ENCODE results near the gene MLPH. TPM values are rescaled to one million over a fixed set of nuclear protein-coding genes. Genes with fewer than 3 reads are reported as not detected.
A peak's percentile ranks its signal among the peaks of the same experiment; 100 is the strongest.

Gene MLPH
- total and polyA plus RNA-seq, 5 donors = 57.8 to 189 (median 138) TPM

DNA sequence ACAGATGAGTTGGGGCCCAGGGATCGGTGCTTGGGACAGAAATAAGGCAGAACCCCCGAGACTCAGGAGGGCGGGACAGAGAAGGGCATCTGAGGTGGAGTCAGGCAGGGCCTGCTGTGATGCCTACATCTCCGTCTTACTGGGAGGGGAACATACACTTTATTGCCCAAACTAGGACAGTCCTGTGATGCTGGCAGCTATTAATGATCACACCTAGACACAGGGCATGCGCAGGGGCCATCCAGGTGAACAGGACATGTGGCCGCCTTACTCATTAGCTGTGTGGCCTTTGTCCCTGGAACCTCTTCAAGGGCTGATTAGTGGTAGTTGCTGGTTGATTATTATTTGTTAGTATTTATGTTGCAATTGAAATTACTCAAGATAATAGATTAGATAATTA lies 33.2 kb downstream of the MLPH start:
- no peak overlapping the region for H3K27ac ChIP-seq (ENCODE audit: low read length)
- H3K4me3 ChIP-seq (ENCODE audit: low read length) = no peak overlapping the region
- DNase-seq (no peak), ATAC-seq (no peak)
- peaks cover 2% of the 10 kb centered on the region for H3K4me1 ChIP-seq (ENCODE audit: control insufficient read depth, insufficient read depth, low read length)
- H3K9me3 ChIP-seq (ENCODE audit: control insufficient read depth, low read length) = no peaks in the 10 kb centered on the region
- WGBS = 89% methylated on average over 6 of the region's 6 CpGs
- intact Hi-C loops (cut with DNase I) = loop anchor here in 1 of 4 donors (2.0 kb wide), 1 partner anchor 41 kb away; no protein-coding TSS in a partner anchor
- H3K27me3 ChIP-seq (ENCODE audit: control insufficient read depth, insufficient read depth) = no peaks in the 10 kb centered on the region

DNA sequence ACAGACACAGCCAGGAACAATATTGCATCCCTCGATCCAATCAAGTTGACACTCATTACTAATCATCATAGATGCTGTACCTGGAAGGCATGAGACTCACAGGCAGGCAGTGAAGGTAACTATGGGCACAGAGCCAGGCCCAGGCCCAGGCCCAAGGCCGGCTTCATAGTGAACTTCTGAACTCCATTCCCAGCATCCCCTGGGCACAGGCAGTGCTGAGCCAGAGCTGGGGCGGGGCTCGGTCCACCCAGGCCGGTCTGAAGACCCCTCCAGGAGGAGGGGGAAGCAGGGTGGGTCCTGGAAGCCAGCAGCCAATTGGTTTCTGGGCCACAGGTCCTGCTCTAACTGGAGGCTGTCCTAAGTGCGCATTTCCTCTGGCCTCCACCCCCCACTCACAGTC lies 37.6 kb downstream of the MLPH start:
- H3K4me1 ChIP-seq (ENCODE audit: control insufficient read depth, insufficient read depth, low read length) = no peaks in the 10 kb centered on the region
- WGBS = 65% methylated on average over 6 of the region's 6 CpGs
- no peak overlapping the region for H3K4me3 ChIP-seq (ENCODE audit: low read length)
- intact Hi-C loops (cut with DNase I) = no loop called here
- DNase-seq (no peak), ATAC-seq (no peak)
- H3K27me3 ChIP-seq (ENCODE audit: control insufficient read depth, insufficient read depth) = no peaks in the 10 kb centered on the region
- H3K27ac ChIP-seq (ENCODE audit: low read length) = no peak overlapping the region
- no peaks in the 10 kb centered on the region for H3K9me3 ChIP-seq (ENCODE audit: control insufficient read depth, low read length)

DNA sequence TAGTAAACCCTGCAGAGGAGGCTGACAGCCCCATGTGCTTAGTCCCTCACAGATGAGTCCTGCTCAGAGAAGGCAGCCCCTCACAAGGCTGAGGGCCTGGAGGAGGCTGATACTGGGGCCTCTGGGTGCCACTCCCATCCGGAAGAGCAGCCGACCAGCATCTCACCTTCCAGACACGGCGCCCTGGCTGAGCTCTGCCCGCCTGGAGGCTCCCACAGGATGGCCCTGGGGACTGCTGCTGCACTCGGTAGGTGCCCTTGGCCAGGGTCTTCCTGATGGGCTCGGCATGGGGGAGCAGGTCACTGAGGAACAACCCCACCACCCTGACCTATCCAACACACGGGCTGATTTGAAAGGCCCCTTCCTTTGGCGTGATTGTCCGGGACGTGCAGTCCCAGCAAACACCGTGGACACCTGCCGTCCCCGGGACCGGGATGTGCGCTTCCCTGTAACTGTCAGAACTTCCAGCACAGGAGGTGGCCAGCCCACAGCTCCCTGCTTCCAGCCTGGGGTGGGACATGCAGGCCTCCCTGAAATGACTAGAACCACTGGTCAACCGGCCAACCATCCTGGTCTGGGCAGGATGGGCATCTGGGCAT lies 38.6 kb downstream of the MLPH start:
- H3K27me3 ChIP-seq (ENCODE audit: control insufficient read depth, insufficient read depth) = no peaks in the 10 kb centered on the region
- 93% methylated on average over 17 of the region's 17 CpGs for WGBS
- no peak overlapping the region for H3K27ac ChIP-seq (ENCODE audit: low read length)
- ATAC-seq = peak; percentile 14 to 44
- H3K9me3 ChIP-seq (ENCODE audit: control insufficient read depth, low read length) = no peaks in the 10 kb centered on the region
- no peaks in the 10 kb centered on the region for H3K4me1 ChIP-seq (ENCODE audit: control insufficient read depth, insufficient read depth, low read length)
- no peak for DNase-seq
- intact Hi-C loops (cut with DNase I) = no loop called here
- no peak overlapping the region for H3K4me3 ChIP-seq (ENCODE audit: low read length)

DNA sequence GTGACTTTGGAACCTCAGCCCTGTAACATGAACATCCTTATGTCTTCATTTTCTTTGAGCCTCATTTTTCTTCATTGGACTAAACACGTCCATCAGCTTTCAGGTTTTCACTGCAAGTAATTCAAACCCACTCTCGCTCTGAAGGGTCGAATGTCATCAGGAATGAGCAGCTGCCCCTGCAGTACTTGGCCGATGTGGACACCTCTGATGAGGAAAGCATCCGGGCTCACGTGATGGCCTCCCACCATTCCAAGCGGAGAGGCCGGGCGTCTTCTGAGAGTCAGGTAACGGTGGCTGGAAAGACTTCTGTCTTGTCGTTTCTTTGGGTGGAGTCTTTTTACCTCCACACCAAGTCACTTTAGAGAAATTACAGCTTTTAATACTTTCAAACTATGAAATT lies 40.2 kb downstream of the MLPH start:
- ATAC-seq (no peak), DNase-seq (no peak)
- no peaks in the 10 kb centered on the region for H3K27me3 ChIP-seq (ENCODE audit: control insufficient read depth, insufficient read depth)
- no peak overlapping the region for H3K4me3 ChIP-seq (ENCODE audit: low read length)
- intact Hi-C loops (cut with DNase I) = no loop called here
- H3K4me1 ChIP-seq (ENCODE audit: control insufficient read depth, insufficient read depth, low read length) = no peaks in the 10 kb centered on the region
- no peaks in the 10 kb centered on the region for H3K9me3 ChIP-seq (ENCODE audit: control insufficient read depth, low read length)
- WGBS = 88% methylated on average over 11 of the region's 11 CpGs
- H3K27ac ChIP-seq (ENCODE audit: low read length) = no peak overlapping the region

DNA sequence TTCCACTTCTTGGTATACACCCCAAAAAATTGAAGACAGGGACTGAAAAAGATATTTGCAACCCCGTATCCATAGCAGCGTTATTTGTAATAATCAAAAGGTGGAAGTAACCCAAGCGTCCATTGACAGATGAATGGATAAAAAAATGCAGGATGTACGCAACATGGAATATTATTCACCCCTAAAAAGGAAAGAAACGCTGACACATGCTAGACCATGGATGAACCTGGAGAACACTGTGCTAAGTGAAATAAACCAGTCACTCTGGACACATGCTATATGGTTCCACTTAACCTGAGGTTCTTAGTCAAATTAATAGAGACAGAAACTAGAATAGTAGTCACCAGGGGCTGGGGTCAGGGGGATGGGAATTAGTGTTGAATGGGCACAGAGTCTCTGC lies 40.7 kb downstream of the MLPH start:
- ATAC-seq = no peak
- no peak overlapping the region for H3K4me3 ChIP-seq (ENCODE audit: low read length)
- intact Hi-C loops (cut with DNase I) = no loop called here
- WGBS = 96% methylated on average over 5 of the region's 5 CpGs
- H3K27ac ChIP-seq (ENCODE audit: low read length) = no peak overlapping the region
- H3K4me1 ChIP-seq (ENCODE audit: control insufficient read depth, insufficient read depth, low read length) = no peaks in the 10 kb centered on the region
- no peaks in the 10 kb centered on the region for H3K9me3 ChIP-seq (ENCODE audit: control insufficient read depth, low read length)
- no peak for DNase-seq
- no peaks in the 10 kb centered on the region for H3K27me3 ChIP-seq (ENCODE audit: control insufficient read depth, insufficient read depth)

DNA sequence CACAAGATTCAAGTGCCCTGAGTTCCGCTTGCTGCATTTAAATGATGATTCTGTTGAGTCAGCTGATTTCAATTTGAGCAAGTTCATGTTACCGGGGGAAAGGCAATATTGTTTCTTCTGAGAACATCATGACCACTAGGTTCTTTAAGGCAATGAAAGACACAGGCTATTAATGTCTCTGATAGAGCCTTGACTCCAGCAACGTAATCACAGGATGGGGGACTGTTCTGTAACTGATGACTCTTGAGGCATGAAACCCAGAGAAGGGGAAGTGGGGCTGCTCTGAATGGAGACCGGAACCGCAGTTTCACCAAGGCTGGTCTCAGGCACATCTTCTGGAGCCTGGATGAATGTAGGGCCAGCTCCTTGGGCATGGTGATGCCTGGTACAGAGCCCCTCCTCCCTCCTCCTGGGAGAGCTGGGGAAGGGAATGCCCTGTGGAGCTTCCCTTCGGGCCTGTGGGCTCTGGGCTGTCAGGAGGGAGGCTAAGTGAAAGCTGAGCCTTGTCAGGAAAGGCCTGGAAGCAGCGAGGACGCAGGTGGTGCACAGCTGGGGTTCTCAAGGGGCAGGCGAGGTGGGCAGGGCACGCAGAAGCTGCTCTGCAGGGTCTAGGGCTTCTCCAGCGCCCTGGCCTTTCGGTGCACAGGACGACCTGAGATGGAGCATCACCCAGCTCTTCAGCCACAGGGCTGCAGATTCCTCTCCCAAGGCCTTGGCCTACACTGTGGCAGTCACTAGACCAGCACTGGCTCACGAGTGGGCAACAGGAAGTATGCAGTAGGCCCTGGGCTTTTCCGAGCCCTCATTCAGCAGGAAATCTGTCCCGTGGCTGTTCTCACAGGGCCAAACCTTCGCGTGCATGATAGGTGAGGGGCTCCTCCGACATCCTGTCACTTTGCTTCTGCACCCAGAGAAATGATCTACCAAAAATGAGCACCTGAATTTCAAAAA lies 42.7 kb downstream of the MLPH start:
- 86% methylated on average over 19 of the region's 19 CpGs for WGBS

DNA sequence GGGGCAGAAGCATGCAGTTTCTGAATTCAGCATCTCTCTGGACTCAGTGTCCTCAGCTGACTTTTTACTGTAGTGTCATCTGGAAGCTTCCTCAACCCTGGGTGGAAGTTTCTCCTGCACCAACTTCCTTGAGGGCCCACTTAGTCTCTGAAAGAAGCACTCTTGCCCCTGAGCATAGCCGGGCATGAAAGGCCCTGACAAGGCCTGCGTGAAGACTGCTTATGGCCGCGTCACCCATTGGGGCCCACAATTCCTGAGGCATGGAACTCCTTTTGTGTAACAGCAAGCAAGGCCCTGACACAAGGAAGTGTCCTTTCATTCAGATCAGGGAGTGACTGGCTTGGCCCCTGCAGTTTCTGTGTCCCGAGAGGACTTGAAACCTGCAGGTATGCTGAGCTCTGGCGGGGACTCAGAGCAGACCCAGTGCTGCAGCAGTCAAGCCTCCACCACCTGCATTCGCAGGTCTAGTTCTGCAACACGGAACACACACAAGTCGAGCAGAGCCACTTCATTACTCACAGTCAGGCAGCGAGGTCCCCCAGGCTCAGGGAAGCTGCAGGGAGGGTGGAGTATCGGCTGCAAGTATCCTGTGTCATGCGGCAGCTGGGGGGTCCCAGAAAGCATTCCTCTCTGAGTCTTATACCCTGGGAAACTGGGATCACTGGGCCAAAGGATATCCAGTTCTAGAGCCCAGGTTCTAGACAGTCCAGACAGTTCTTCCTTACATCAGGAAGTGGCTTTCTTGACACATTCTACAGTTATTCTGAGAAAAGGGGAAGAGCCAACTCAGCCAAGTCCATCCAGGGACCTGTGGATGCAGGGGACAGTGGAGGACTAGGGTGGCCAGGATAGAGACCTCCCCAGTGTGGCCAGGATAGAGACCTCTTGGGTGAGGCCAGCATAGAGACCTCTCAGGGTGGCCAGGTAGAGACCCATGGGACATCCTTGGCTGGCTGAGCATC lies 43.7 kb downstream of the MLPH start:
- H3K27ac ChIP-seq (ENCODE audit: low read length) = no peak overlapping the region
- ATAC-seq (no peak), DNase-seq (no peak)
- intact Hi-C loops (cut with DNase I) = no loop called here
- H3K9me3 ChIP-seq (ENCODE audit: control insufficient read depth, low read length) = no peaks in the 10 kb centered on the region
- no peaks in the 10 kb centered on the region for H3K4me1 ChIP-seq (ENCODE audit: control insufficient read depth, insufficient read depth, low read length)
- H3K4me3 ChIP-seq (ENCODE audit: low read length) = no peak overlapping the region
- H3K27me3 ChIP-seq (ENCODE audit: control insufficient read depth, insufficient read depth) = no peaks in the 10 kb centered on the region
- WGBS = 94% methylated on average over 12 of the region's 12 CpGs

More for the DNA sequence above, 42.7 kb downstream of the MLPH start:
- H3K9me3 ChIP-seq (ENCODE audit: control insufficient read depth, low read length) = no peaks in the 10 kb centered on the region
- no peak overlapping the region for H3K27ac ChIP-seq (ENCODE audit: low read length)
- H3K27me3 ChIP-seq (ENCODE audit: control insufficient read depth, insufficient read depth) = no peaks in the 10 kb centered on the region
- intact Hi-C loops (cut with DNase I) = no loop called here
- H3K4me1 ChIP-seq (ENCODE audit: control insufficient read depth, insufficient read depth, low read length) = no peaks in the 10 kb centered on the region
- H3K4me3 ChIP-seq (ENCODE audit: low read length) = no peak overlapping the region
- DNase-seq (no peak), ATAC-seq (peak in 1 of 2 donors; percentile 25)

DNA sequence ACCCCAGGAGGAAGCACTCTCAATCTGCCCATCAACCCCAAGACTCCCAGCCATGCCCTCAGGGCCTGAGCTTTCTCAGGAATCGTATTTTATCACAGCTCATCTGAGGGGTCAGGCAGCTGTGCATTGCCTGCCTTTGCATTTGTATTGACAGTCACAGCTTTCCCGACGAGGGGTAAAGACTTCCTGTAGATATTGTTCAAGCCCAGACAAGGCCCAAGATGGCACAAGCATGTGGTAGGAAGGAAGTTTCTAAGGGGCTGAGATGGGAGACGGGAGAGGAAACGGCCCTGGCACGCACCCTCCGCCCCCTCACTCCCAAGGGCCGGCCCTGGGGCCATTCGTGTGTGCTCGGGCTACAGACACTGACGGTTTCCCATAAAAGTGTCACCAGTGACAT lies 45.1 kb downstream of the MLPH start:
- Histone ChIP-seq H3K27me3 (ENCODE audit: control insufficient read depth, insufficient read depth) (no peaks in the 10 kb centered on the region), H3K4me1 (ENCODE audit: control insufficient read depth, insufficient read depth, low read length) (no peaks in the 10 kb centered on the region), H3K27ac (ENCODE audit: low read length) (no peak overlapping the region), H3K9me3 (ENCODE audit: control insufficient read depth, low read length) (no peaks in the 10 kb centered on the region), H3K4me3 (ENCODE audit: low read length) (no peak overlapping the region)
- no peak for ATAC-seq
- intact Hi-C loops (cut with DNase I) = no loop called here
- DNase-seq = no peak
- 56% methylated on average over 11 of the region's 11 CpGs for WGBS

DNA sequence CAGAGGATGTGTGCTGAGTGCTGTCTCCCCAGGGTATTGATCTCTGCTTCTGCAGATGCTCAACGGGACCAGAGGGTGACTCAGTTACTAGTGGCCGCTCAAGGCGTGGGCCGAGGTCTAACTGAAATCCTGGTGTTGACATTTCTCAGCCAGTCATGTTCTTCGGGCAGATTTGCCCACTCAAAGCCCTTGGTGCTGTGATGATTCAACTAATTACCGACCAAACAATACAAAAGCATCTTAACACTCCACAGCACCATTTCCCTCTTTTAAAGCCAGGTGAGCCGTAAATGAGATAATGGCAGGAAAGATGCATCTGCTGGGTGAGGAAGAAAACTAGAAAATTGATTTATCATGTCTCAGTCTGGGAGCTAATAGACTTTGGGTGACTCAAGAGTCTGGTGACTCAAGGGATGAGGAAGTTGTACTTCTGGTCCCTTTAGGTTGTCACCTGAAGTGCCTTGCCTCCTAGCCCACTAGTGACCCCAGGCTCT lies 46.7 kb downstream of the MLPH start:
- no peak for DNase-seq
- no peaks in the 10 kb centered on the region for H3K27me3 ChIP-seq (ENCODE audit: control insufficient read depth, insufficient read depth)
- H3K9me3 ChIP-seq (ENCODE audit: control insufficient read depth, low read length) = no peaks in the 10 kb centered on the region
- WGBS = 88% methylated on average over 7 of the region's 7 CpGs
- H3K4me1 ChIP-seq (ENCODE audit: control insufficient read depth, insufficient read depth, low read length) = no peaks in the 10 kb centered on the region
- no peak overlapping the region for H3K4me3 ChIP-seq (ENCODE audit: low read length)
- no peak overlapping the region for H3K27ac ChIP-seq (ENCODE audit: low read length)
- intact Hi-C loops (cut with DNase I) = no loop called here
- ATAC-seq = no peak

DNA sequence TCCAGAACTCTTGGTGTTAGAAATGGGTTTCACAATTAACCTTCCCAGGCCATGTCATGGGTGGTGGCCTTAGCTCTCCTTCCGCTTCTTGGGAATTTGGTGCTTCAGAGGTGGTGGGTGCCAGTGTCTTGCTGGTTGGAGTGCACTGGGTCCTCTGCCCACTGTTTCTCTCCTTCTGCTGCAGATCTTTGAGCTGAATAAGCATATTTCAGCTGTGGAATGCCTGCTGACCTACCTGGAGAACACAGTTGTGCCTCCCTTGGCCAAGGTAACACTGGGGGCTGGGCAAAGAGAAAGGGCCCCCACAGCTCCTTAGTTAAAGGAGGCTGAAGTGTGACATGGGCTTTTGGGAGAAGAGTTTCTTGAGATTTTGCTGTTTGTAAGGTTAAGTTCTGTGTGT lies 47.3 kb downstream of the MLPH start:
- 98% methylated on average over 1 of the region's 1 CpG for WGBS
- no peak overlapping the region for H3K27ac ChIP-seq (ENCODE audit: low read length)
- no peak for ATAC-seq
- H3K4me3 ChIP-seq (ENCODE audit: low read length) = no peak overlapping the region
- H3K27me3 ChIP-seq (ENCODE audit: control insufficient read depth, insufficient read depth) = no peaks in the 10 kb centered on the region
- no peaks in the 10 kb centered on the region for H3K9me3 ChIP-seq (ENCODE audit: control insufficient read depth, low read length)
- intact Hi-C loops (cut with DNase I) = no loop called here
- no peak for DNase-seq
- H3K4me1 ChIP-seq (ENCODE audit: control insufficient read depth, insufficient read depth, low read length) = no peaks in the 10 kb centered on the region

All from right cardiac atrium (tissue), 5 donors.